GM03348 (cell line): ENCODE results near the gene CRLF3.
"Not testable (repeated sequence)": the region's sequence is repeated elsewhere in the genome, so short reads cannot be mapped to it uniquely, and the experiment has no call there.

Source experiments
- DNase-seq: peaks from one replicate; pipeline ENCODE4 v3.0.0; 2012; ENCODE audit warnings: low spot score

Gene CRLF3

DNA sequence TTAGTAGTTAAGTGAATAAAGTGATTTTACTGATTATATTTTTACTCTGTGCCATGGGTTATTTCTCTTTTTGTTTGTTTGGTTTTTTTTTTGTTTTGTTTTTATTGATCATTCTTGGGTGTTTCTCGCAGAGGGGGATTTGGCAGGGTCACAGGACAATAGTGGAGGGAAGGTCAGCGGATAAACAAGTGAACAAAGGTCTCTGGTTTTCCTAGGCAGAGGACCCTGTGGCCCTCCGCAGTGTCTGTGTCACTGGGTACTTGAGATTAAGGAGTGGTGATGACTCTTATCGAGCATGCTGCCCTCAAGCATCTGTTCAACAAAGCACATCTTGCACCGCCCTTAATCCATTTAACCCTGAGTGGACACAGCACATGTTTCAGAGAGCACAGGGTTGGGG lies 88.8 kb downstream of the CRLF3 start:
- not testable (repeated sequence) for DNase-seq

GRCh38 chr17:30735206-30735605 lies 89.3 kb downstream of the CRLF3 start:
- not testable (repeated sequence) for DNase-seq

GRCh38 chr17:30734153-30734552 lies 90.3 kb downstream of the CRLF3 start:
- not testable (repeated sequence) for DNase-seq
